Subcutaneous abdominal adipose tissue (tissue), 5 donors: ENCODE measurements around the gene CYS1.
"Not testable (repeated sequence)": the region's sequence is repeated elsewhere in the genome, so short reads cannot be mapped to it uniquely, and the experiment has no call there.

Experiments
- H3K27ac ChIP-seq: one replicate; pipeline ENCODE4 v1.7.0; 2013; ENCODE audit warnings: low read depth, mild to moderate bottlenecking, inconsistent platforms, low read length, moderate library complexity
- H3K27me3 ChIP-seq, 5 donors: one replicate each; pipeline ENCODE4 v1.7.0; 2013; ENCODE audit warnings: low read length in 5 of 5, inconsistent platforms in 1 of 5; ENCODE audit not compliant: control insufficient read depth in 5 of 5, insufficient read depth in 4 of 5
- H3K36me3 ChIP-seq, 5 donors: one replicate each; pipeline ENCODE4 v1.7.0; 2013; ENCODE audit warnings: low read length in 5 of 5; ENCODE audit not compliant: control insufficient read depth in 5 of 5, insufficient read depth in 5 of 5
- H3K4me1 ChIP-seq, 5 donors: one replicate each; pipeline ENCODE4 v1.7.0; 2013; ENCODE audit warnings: low read length in 5 of 5, mild to moderate bottlenecking in 3 of 5, moderate library complexity in 1 of 5; ENCODE audit not compliant: control insufficient read depth in 5 of 5, insufficient read depth in 5 of 5
- H3K4me3 ChIP-seq, 5 donors: one replicate each; pipeline ENCODE4 v1.7.0; 2013; ENCODE audit warnings: low read length in 5 of 5, low read depth in 1 of 5
- H3K9ac ChIP-seq, 5 donors: one replicate each; pipeline ENCODE4 v1.7.0; 2013; ENCODE audit warnings: low read length in 5 of 5, mild to moderate bottlenecking in 4 of 5, moderate library complexity in 3 of 5
- H3K9me3 ChIP-seq, 5 donors: one replicate each; pipeline ENCODE4 v1.7.0; 2013; ENCODE audit warnings: low read length in 5 of 5; ENCODE audit not compliant: control insufficient read depth in 5 of 5
- donor health status: healthy.
- donor health status: healthy.
- donor health status: healthy.
- donor health status: healthy.
- donor health status: healthy.

CYS1 gene

DNA sequence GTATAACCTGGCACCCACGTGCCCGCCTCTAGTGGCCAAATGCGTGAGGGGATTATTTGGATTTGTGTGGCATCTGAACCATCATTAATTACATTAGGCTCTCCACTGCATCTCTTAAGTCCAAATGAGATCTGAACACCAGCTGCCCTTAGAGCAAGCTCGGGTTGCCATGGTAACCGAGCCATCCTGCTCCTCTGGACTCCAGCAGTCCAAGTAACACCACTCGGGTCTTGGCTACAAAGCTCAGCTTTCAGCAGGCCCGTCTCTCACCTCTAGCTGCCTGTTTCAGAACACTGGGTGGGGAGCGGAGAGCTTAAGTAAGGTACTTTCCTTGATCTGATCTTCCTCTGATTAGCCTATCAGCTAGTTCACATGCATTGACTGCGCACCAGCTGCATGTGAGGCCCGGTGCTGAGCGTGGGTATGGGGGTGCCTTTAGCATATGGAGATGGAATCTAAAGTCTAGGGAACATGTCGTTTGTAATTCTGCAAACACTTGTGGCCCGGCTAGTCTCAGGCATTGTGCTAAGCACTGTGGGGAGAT, 14.1 kb upstream of the CYS1 start:
- H3K4me1 ChIP-seq: peaks cover 0 to 11% (median 8%) of the 10 kb centered on the region in 5 donors
- no peak overlapping the region for H3K27ac ChIP-seq
- H3K36me3 ChIP-seq: no peaks in the 10 kb centered on the region
- H3K9ac ChIP-seq: no peak overlapping the region
- H3K9me3 ChIP-seq: no peaks in the 10 kb centered on the region
- H3K4me3 ChIP-seq: no peak overlapping the region
- peaks cover 5 to 33% (median 19%) of the 10 kb centered on the region in 5 donors for H3K27me3 ChIP-seq

DNA sequence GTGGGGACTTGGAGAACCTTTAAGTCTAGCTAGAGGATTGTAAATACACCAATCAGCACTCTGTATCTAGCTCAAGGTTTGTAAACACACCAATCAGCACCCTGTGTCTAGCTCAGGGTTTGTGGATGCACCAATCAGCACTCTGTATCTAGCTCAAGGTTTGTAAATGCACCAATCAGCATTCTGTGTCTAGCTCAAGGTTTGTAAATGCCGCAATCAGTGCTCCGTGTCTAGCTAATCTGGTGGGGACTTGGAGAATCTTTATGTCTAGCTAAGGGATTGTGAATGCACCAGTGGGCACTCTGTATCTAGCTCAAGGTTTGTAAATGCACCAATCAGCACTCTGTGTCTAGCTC, 11.7 kb upstream of the CYS1 start:
- H3K9me3 ChIP-seq, H3K9ac ChIP-seq, H3K27ac ChIP-seq, H3K4me1 ChIP-seq, H3K36me3 ChIP-seq: not testable (repeated sequence)
- H3K4me3 ChIP-seq: peak overlapping the region in 1 of 5 donors; percentile 49
- H3K27me3 ChIP-seq: peaks cover 5 to 35% (median 19%) of the 10 kb centered on the region in 5 donors

DNA sequence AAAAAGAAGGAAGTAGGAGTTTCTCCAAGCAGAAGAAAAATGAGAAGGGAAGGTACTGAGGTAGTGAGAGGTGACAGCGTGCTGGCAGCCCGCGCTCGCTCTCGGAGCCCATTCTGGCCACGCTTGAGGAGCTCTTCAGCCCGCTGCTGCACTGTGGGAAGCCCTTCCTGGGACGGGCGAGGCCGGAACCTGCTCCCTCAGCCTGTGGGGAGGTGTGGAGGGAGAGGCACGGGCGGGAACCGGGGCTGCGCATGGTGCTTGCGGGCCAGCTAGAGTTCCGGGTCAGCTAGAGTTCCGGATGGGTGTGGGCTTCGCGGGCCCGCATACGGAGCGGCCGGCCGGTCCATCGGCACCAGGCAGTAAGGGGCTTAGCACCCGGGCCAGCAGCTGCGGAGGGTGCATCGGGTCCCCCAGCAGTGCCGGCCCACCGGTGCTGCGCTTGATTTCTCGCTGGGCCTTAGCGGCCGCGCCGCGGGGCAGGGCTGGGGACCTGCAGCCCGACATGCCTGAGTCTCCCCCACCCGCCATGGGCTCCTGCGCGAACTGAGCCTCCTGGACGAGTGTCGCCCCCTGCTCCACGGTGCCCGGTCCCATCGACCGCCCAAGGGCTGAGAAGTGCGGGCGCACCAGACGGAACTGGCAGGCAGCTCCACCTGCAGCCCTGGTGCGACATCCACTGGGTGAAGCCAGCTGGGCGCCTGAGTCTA, 11.1 kb upstream of the CYS1 start:
- peaks cover 5 to 35% (median 19%) of the 10 kb centered on the region in 5 donors for H3K27me3 ChIP-seq
- H3K4me3 ChIP-seq: peak overlapping the region in 3 of 5 donors; percentile 38 to 54 (median 49)
- H3K36me3 ChIP-seq: no peaks in the 10 kb centered on the region
- no peak overlapping the region for H3K27ac ChIP-seq
- no peaks in the 10 kb centered on the region for H3K9me3 ChIP-seq
- H3K9ac ChIP-seq: no peak overlapping the region
- H3K4me1 ChIP-seq: peaks cover 0 to 8% (median 6%) of the 10 kb centered on the region in 5 donors

DNA sequence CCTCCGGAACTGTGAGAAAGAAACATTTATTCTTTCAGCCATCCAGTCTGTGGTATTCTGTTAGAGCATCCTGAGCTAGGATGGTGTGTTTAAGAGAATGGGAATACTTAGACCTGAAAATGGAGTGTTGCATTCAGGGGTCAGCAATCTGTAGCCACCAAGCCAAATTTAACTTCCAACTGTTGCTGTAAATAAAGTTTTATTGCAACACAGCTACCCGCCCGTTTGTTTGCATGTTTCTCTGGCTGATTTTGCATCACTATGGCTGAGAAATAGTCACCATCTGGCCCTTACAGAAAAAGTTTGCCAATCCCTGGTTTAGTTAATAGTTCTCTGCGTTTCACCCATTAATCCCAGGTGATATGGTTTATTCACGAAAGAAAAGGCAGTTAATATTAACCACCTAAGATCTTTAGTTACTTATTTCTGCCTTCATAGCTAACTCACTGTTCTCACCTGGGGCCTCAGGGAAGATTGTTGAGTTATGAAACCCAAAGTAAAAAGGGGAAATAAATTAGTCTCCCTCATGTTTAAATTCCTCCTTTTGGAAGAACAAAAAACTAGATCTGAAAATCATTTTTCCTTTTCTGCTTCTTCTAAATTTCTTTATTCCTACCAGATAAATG, 9.5 kb upstream of the CYS1 start:
- Histone ChIP-seq H3K4me3 (no peak overlapping the region), H3K9me3 (no peaks in the 10 kb centered on the region), H3K27ac (no peak overlapping the region), H3K27me3 (peaks cover 5 to 37% (median 24%) of the 10 kb centered on the region in 5 donors), H3K36me3 (no peaks in the 10 kb centered on the region), H3K4me1 (peaks cover 0 to 8% (median 6%) of the 10 kb centered on the region in 5 donors), H3K9ac (no peak overlapping the region)

DNA sequence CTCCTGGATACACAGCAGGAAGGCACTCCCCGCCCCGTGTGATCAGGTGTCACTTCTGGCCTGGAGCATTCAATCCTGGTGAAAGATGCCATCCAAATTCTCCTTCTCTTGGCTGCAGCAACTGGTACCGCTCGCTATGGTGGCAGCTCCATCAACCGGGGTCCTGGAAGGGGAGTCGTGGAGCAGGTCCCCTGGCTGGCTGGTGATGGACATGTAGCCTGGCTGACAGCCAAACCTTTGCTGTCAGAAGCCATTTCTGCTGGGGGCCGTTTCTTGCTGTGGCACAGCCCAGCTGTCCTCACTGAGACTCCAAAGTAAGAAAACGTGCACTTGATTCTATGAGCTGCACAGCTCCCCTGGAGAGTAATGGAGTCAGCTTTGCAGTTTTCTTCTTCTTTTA, 7.1 kb upstream of the CYS1 start:
- no peak overlapping the region for H3K27ac ChIP-seq
- no peaks in the 10 kb centered on the region for H3K36me3 ChIP-seq
- H3K27me3 ChIP-seq: peaks cover 5 to 38% (median 24%) of the 10 kb centered on the region in 5 donors

DNA sequence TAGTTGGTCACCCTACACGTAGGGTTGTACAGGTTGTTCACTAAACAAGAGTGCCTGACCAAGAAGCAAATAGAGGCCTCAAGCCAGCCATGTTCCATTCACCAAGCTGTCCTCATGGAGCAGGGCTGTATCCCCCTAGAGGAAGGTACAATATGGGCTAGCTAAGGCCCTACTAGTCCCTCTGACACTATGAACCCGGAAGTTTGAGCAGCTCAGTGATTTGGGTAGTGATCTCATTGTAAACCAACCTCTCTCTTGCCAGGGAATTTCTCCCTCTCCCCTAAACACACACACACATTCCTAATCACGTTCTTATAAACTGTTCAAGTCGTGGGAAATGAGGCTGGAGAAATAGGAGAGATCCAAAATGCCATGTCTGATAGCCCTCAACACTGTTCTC, 6.7 kb upstream of the CYS1 start:
- Histone ChIP-seq H3K4me3 (no peak overlapping the region), H3K9ac (no peak overlapping the region), H3K4me1 (peaks cover 0 to 8% (median 6%) of the 10 kb centered on the region in 5 donors), H3K27me3 (peaks cover 5 to 37% (median 25%) of the 10 kb centered on the region in 5 donors), H3K36me3 (no peaks in the 10 kb centered on the region), H3K9me3 (no peaks in the 10 kb centered on the region), H3K27ac (no peak overlapping the region)

More for the DNA sequence above, 7.1 kb upstream of the CYS1 start:
- H3K9ac ChIP-seq: no peak overlapping the region
- peaks cover 0 to 8% (median 6%) of the 10 kb centered on the region in 5 donors for H3K4me1 ChIP-seq
- no peaks in the 10 kb centered on the region for H3K9me3 ChIP-seq
- no peak overlapping the region for H3K4me3 ChIP-seq

DNA sequence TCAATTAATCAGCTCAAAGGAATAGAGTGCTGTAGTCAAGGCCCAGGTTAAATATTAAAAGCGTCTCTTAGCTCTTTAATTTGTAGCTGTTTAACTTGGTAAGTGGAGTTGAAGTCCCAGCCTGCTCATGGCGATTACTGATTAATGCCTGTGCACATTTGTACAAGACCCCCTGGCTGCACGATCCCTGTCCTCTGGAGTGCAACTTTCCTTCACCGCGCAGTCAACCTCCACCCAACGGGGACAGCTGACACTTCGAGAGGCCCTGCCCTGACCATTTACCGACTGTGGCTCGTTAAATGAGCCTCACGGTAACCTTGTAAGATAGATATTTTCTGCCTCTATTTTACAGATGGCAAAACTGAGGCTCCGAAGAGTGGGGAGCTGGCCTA, 5.5 kb upstream of the CYS1 start:
- H3K9me3 ChIP-seq: no peaks in the 10 kb centered on the region
- no peaks in the 10 kb centered on the region for H3K36me3 ChIP-seq
- H3K4me3 ChIP-seq: no peak overlapping the region
- H3K27me3 ChIP-seq: peaks cover 5 to 35% (median 25%) of the 10 kb centered on the region in 5 donors
- H3K27ac ChIP-seq: no peak overlapping the region
- peaks cover 0 to 5% (median 5%) of the 10 kb centered on the region in 5 donors for H3K4me1 ChIP-seq
- no peak overlapping the region for H3K9ac ChIP-seq

DNA sequence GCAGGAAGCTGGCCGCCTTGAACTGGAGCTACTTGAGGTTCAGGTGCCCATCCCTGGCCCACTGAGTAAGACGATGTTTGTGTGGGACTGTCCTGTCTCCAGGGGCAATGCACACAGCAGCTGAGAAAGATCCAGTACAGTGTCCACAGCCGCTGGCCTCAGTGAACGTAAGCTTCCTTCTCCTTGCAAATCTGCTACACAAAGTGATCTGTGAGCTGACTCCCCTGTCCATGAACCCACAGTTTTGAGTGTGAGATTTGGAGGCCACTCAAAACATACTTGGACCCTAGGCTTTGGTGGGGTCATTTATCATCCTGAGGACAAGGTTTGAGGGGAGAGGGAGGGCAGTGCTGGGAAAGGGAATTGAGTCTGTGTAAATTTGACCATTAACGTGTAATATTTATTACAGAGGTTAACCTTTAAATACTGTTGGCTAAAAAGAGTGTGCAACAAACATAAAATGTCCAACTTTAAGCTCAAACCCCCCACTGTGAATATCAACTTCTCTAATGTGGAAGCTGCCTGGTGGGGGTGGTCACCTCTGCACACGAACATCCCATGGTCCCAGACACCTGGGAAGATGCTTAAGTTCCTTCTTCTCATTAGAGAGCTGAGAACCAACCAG, 4.9 kb upstream of the CYS1 start:
- no peak overlapping the region for H3K4me3 ChIP-seq
- no peak overlapping the region for H3K9ac ChIP-seq
- peaks cover 0 to 9% (median 6%) of the 10 kb centered on the region in 5 donors for H3K4me1 ChIP-seq
- H3K27me3 ChIP-seq: peaks cover 5 to 37% (median 25%) of the 10 kb centered on the region in 5 donors
- H3K9me3 ChIP-seq: no peaks in the 10 kb centered on the region
- no peak overlapping the region for H3K27ac ChIP-seq
- no peaks in the 10 kb centered on the region for H3K36me3 ChIP-seq

DNA sequence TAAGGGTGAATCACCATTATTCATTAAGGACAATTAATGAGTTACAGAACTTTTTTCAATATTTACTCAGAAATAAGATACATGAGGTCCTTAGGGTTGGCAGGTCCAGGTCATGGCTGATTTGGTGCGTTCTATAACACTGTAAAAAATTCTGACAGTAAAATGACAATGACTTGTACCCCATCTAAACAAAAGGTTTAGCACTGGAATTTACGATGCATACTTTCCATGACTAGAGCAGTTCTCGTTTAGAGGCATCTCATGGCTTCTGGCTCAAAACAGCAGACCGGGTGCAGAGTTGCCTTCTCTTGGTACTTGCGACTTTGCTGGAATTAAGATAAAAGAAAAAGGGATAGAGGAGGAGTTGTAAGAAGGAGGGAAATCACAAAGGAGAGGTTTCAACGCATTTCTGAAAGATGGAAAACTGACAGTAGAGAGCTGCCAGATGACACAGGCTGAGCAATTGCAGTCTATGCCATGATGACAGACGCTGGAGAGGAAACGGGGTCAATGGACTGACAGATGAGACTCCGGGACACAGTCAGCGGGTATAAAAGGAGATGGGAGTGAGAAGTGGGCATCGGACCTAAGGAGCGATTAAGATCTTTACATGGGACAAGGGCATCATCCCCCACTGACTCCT, 4.1 kb upstream of the CYS1 start:
- H3K4me3 ChIP-seq: no peak overlapping the region
- H3K27me3 ChIP-seq: peaks cover 5 to 31% (median 21%) of the 10 kb centered on the region in 5 donors
- no peaks in the 10 kb centered on the region for H3K9me3 ChIP-seq
- H3K9ac ChIP-seq: no peak overlapping the region
- peaks cover 0 to 12% (median 6%) of the 10 kb centered on the region in 5 donors for H3K4me1 ChIP-seq
- H3K27ac ChIP-seq: no peak overlapping the region
- H3K36me3 ChIP-seq: no peaks in the 10 kb centered on the region
